Measurements from ENCODE around the gene HBD. TPM values are rescaled to one million over a fixed set of nuclear protein-coding genes. Genes with fewer than 3 reads are reported as not detected.

Gene HBD
- total RNA-seq, 1 experiment from 2014 or later: not detected

DNA sequence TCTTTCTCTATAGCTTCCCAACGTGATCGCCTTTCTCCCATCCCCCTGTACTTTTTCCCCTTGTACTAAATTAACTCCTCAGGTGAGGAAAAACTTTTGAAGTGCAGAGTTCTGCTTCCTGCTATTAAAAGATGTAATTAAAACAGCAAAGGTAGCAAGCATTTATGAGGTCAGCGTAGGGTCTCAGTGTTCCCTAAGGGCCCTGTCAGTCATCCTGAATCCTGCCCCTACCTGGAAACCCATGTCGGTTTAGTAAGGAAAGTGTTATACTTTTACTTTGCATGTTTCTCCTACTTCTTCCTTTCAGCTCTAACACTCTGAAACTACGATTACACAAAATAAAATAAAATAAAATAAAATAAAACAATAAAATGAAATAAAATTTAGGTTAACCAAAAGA, 6.2 kb downstream of the HBD start:
- no peaks in the 10 kb centered on the region for H3K9me3 ChIP-seq (ENCODE audit: low read length)

DNA sequence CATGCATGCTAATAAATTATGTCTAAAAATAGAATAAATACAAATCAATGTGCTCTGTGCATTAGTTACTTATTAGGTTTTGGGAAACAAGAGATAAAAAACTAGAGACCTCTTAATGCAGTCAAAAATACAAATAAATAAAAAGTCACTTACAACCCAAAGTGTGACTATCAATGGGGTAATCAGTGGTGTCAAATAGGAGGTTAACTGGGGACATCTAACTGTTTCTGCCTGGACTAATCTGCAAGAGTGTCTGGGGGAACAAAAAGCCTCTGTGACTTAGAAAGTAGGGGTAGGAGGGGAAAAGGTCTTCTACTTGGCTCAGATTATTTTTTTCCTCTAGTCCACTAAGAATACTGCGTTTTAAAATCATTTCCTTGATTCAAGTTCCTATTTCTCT, 6.6 kb downstream of the HBD start:
- H3K4me1 ChIP-seq (ENCODE audit: low read length): no peaks in the 10 kb centered on the region
- H3K36me3 ChIP-seq (ENCODE audit: insufficient read depth, low read length): no peaks in the 10 kb centered on the region
- H3K4me2 ChIP-seq (ENCODE audit: low read depth, low read length, poor library complexity, severe bottlenecking): no peak overlapping the region
- H3K9me3 ChIP-seq (ENCODE audit: low read length): no peaks in the 10 kb centered on the region
- H3K27ac ChIP-seq (ENCODE audit: low read length): no peak overlapping the region
- H2AFZ ChIP-seq (ENCODE audit: low read length): no peak overlapping the region
- no peak for DNase-seq
- no peaks in the 10 kb centered on the region for H3K79me2 ChIP-seq (ENCODE audit: low read length)
- H3K27me3 ChIP-seq (ENCODE audit: low read length): no peaks in the 10 kb centered on the region
- H3K4me3 ChIP-seq (ENCODE audit: low read length): no peak overlapping the region
- no peaks in the 10 kb centered on the region for H3K9me2 ChIP-seq (replicated peaks; ENCODE audit: insufficient read depth, low read length)
- no peak overlapping the region for H3K9ac ChIP-seq (ENCODE audit: low read length)
- no peaks in the 10 kb centered on the region for H4K20me1 ChIP-seq (ENCODE audit: insufficient read depth, low read depth, low read length)

More for the DNA sequence above, 6.2 kb downstream of the HBD start:
- Histone ChIP-seq H3K36me3 (ENCODE audit: insufficient read depth, low read length) (no peaks in the 10 kb centered on the region), H3K27me3 (ENCODE audit: low read length) (no peaks in the 10 kb centered on the region), H3K4me1 (ENCODE audit: low read length) (no peaks in the 10 kb centered on the region), H3K9me2 (replicated peaks; ENCODE audit: insufficient read depth, low read length) (no peaks in the 10 kb centered on the region), H3K9ac (ENCODE audit: low read length) (no peak overlapping the region), H3K4me2 (ENCODE audit: low read depth, low read length, poor library complexity, severe bottlenecking) (no peak overlapping the region), H3K79me2 (ENCODE audit: low read length) (no peaks in the 10 kb centered on the region), H3K27ac (ENCODE audit: low read length) (no peak overlapping the region), H2AFZ (ENCODE audit: low read length) (no peak overlapping the region), H3K4me3 (ENCODE audit: low read length) (no peak overlapping the region), H4K20me1 (ENCODE audit: insufficient read depth, low read depth, low read length) (no peaks in the 10 kb centered on the region)
- DNase-seq: no peak

DNA sequence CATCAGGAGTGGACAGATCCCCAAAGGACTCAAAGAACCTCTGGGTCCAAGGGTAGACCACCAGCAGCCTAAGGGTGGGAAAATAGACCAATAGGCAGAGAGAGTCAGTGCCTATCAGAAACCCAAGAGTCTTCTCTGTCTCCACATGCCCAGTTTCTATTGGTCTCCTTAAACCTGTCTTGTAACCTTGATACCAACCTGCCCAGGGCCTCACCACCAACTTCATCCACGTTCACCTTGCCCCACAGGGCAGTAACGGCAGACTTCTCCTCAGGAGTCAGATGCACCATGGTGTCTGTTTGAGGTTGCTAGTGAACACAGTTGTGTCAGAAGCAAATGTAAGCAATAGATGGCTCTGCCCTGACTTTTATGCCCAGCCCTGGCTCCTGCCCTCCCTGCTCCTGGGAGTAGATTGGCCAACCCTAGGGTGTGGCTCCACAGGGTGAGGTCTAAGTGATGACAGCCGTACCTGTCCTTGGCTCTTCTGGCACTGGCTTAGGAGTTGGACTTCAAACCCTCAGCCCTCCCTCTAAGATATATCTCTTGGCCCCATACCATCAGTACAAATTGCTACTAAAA, 7.5 kb downstream of the HBD start, which contains the start of gene HBB:
Gene HBB, minus strand, starts transcription at position 340 of the 579 bp plus-strand sequence. Its CDS starts 50 bp downstream, at position 290.
- H3K4me3 ChIP-seq (ENCODE audit: low read length): no peak within 1 kb of the TSS
- H3K27ac ChIP-seq (ENCODE audit: low read length): no peak within 1 kb of the TSS
- no peaks in the 10 kb centered on the region for H4K20me1 ChIP-seq (ENCODE audit: insufficient read depth, low read depth, low read length)
- H3K27me3 ChIP-seq (ENCODE audit: low read length): no peaks in the 10 kb centered on the region
- H3K9ac ChIP-seq (ENCODE audit: low read length): no peak within 1 kb of the TSS
- no peak for DNase-seq
- no peaks in the 10 kb centered on the region for H3K9me3 ChIP-seq (ENCODE audit: low read length)
- no peaks in the 10 kb centered on the region for H3K9me2 ChIP-seq (replicated peaks; ENCODE audit: insufficient read depth, low read length)
- H3K4me1 ChIP-seq (ENCODE audit: low read length): no peaks in the 10 kb centered on the region
- H3K36me3 ChIP-seq (ENCODE audit: insufficient read depth, low read length): no peaks in the 10 kb centered on the region
- H2AFZ ChIP-seq (ENCODE audit: low read length): no peak within 1 kb of the TSS
- H3K79me2 ChIP-seq (ENCODE audit: low read length): no peaks in the 10 kb centered on the region
- no peak within 1 kb of the TSS for H3K4me2 ChIP-seq (ENCODE audit: low read depth, low read length, poor library complexity, severe bottlenecking)

DNA sequence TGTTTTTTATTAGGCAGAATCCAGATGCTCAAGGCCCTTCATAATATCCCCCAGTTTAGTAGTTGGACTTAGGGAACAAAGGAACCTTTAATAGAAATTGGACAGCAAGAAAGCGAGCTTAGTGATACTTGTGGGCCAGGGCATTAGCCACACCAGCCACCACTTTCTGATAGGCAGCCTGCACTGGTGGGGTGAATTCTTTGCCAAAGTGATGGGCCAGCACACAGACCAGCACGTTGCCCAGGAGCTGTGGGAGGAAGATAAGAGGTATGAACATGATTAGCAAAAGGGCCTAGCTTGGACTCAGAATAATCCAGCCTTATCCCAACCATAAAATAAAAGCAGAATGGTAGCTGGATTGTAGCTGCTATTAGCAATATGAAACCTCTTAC, 8.8 kb downstream of the HBD start:
- no peak overlapping the region for H2AFZ ChIP-seq (ENCODE audit: low read length)

DNA sequence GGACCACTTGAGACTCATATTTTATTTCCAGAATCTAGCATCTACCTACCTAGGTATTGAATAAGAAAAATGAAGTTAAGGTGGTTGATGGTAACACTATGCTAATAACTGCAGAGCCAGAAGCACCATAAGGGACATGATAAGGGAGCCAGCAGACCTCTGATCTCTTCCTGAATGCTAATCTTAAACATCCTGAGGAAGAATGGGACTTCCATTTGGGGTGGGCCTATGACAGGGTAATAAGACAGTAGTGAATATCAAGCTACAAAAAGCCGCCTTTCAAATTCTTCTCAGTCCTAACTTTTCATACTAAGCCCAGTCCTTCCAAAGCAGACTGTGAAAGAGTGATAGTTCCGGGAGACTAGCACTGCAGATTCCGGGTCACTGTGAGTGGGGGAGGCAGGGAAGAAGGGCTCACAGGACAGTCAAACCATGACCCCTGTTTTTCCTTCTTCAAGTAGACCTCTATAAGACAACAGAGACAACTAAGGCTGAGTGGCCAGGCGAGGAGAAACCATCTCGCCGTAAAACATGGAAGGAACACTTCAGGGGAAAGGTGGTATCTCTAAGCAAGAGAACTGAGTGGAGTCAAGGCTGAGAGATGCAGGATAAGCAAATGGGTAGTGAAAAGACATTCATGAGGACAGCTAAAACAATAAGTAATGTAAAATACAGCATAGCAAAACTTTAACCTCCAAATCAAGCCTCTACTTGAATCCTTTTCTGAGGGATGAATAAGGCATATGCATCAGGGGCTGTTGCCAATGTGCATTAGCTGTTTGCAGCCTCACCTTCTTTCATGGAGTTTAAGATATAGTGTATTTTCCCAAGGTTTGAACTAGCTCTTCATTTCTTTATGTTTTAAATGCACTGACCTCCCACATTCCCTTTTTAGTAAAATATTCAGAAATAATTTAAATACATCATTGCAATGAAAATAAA, 9.5 kb downstream of the HBD start:
- no peaks in the 10 kb centered on the region for H3K79me2 ChIP-seq (ENCODE audit: low read length)
- H4K20me1 ChIP-seq (ENCODE audit: insufficient read depth, low read depth, low read length): no peaks in the 10 kb centered on the region
- no peaks in the 10 kb centered on the region for H3K9me3 ChIP-seq (ENCODE audit: low read length)
- no peak overlapping the region for H3K4me2 ChIP-seq (ENCODE audit: low read depth, low read length, poor library complexity, severe bottlenecking)
- H3K27ac ChIP-seq (ENCODE audit: low read length): no peak overlapping the region
- no peaks in the 10 kb centered on the region for H3K36me3 ChIP-seq (ENCODE audit: insufficient read depth, low read length)
- H3K9me2 ChIP-seq (replicated peaks; ENCODE audit: insufficient read depth, low read length): no peaks in the 10 kb centered on the region
- H3K4me3 ChIP-seq (ENCODE audit: low read length): no peak overlapping the region
- DNase-seq: no peak
- H3K27me3 ChIP-seq (ENCODE audit: low read length): no peaks in the 10 kb centered on the region
- H2AFZ ChIP-seq (ENCODE audit: low read length): no peak overlapping the region
- no peak overlapping the region for H3K9ac ChIP-seq (ENCODE audit: low read length)
- no peaks in the 10 kb centered on the region for H3K4me1 ChIP-seq (ENCODE audit: low read length)

More for the DNA sequence above, 8.8 kb downstream of the HBD start:
- Histone ChIP-seq H3K9me3 (ENCODE audit: low read length) (no peaks in the 10 kb centered on the region), H3K36me3 (ENCODE audit: insufficient read depth, low read length) (no peaks in the 10 kb centered on the region), H3K4me1 (ENCODE audit: low read length) (no peaks in the 10 kb centered on the region), H3K27me3 (ENCODE audit: low read length) (no peaks in the 10 kb centered on the region), H3K9me2 (replicated peaks; ENCODE audit: insufficient read depth, low read length) (no peaks in the 10 kb centered on the region), H4K20me1 (ENCODE audit: insufficient read depth, low read depth, low read length) (no peaks in the 10 kb centered on the region), H3K4me2 (ENCODE audit: low read depth, low read length, poor library complexity, severe bottlenecking) (no peak overlapping the region), H3K4me3 (ENCODE audit: low read length) (no peak overlapping the region), H3K79me2 (ENCODE audit: low read length) (no peaks in the 10 kb centered on the region), H3K9ac (ENCODE audit: low read length) (no peak overlapping the region), H3K27ac (ENCODE audit: low read length) (no peak overlapping the region)
- DNase-seq: no peak

DNA sequence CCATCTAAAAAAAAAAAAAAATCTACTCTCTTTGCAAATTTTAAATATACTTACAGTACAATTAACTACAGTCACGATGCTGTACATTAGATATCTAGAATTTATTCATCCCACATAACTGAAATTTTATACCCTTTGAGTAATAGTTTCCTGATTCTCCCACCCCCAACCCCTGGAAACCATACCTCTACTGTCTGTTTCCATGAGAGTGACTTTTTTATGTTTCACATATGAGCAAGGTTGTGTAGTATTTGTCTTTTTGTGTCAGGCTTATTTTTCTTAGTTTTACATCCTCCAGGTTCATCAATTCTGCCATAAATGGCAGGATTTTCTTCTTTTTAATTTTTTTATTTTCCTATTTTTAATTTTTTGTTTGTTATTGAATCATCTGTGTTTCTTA, 10.6 kb downstream of the HBD start:
- Histone ChIP-seq H3K9me2 (replicated peaks; ENCODE audit: insufficient read depth, low read length) (no peaks in the 10 kb centered on the region), H2AFZ (ENCODE audit: low read length) (no peak overlapping the region), H3K9me3 (ENCODE audit: low read length) (no peaks in the 10 kb centered on the region), H3K4me1 (ENCODE audit: low read length) (no peaks in the 10 kb centered on the region), H3K36me3 (ENCODE audit: insufficient read depth, low read length) (no peaks in the 10 kb centered on the region), H3K27ac (ENCODE audit: low read length) (no peak overlapping the region), H4K20me1 (ENCODE audit: insufficient read depth, low read depth, low read length) (no peaks in the 10 kb centered on the region), H3K4me2 (ENCODE audit: low read depth, low read length, poor library complexity, severe bottlenecking) (no peak overlapping the region), H3K9ac (ENCODE audit: low read length) (no peak overlapping the region), H3K4me3 (ENCODE audit: low read length) (no peak overlapping the region), H3K27me3 (ENCODE audit: low read length) (no peaks in the 10 kb centered on the region), H3K79me2 (ENCODE audit: low read length) (no peaks in the 10 kb centered on the region)
- no peak for DNase-seq

DNA sequence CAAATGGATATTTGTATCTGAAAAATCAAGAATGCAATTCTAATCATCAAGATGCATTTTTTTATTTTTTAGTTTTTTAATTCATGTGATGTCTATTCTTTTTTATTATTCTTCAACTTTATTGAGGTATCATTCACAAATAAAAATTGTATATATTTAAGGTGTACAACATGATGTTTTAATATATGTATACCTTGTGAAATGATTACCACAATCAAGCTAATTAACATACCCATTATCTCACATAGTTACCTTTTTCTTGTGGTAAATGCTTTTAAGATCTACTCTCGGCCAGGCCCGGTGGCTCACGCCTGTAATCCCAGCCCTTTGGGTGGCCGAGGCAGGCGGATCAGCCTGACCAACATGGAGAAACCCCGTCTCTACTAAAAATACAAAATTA, 11.1 kb downstream of the HBD start:
- Histone ChIP-seq H3K27ac (ENCODE audit: low read length) (no peak overlapping the region), H3K9me3 (ENCODE audit: low read length) (no peaks in the 10 kb centered on the region)

DNA sequence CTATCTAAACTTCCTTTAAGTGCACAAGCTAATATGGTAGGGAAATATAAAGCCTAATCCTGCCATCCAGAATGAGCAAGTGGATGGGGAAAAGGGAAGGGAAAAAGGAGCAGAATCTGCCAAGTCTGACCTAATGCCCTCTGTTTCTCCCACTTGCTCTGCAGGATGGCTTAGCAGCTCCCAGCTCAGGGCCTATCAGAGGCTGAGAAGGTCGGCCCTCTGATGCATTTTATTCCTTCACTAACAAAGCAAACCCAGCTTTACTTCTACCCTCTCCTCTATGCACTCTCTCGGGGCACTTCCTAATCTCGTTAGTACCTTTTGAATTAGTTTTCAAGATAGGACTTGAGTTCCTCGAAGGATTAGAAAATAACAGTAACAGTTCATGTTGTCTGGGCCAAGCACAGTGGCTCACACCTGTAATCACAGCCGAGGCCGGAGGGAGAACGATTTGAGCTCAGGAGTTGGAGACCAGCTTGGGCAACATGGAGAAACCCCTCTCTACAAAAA, 23.9 kb downstream of the HBD start:
- Histone ChIP-seq H3K36me3 (ENCODE audit: insufficient read depth, low read length) (no peaks in the 10 kb centered on the region), H3K27me3 (ENCODE audit: low read length) (no peaks in the 10 kb centered on the region), H4K20me1 (ENCODE audit: insufficient read depth, low read depth, low read length) (no peaks in the 10 kb centered on the region), H3K9me3 (ENCODE audit: low read length) (no peaks in the 10 kb centered on the region), H3K4me2 (ENCODE audit: low read depth, low read length, poor library complexity, severe bottlenecking) (no peak overlapping the region), H3K4me3 (ENCODE audit: low read length) (no peak overlapping the region), H3K27ac (ENCODE audit: low read length) (no peak overlapping the region), H3K79me2 (ENCODE audit: low read length) (no peaks in the 10 kb centered on the region), H3K9me2 (replicated peaks; ENCODE audit: insufficient read depth, low read length) (no peaks in the 10 kb centered on the region), H3K4me1 (ENCODE audit: low read length) (no peaks in the 10 kb centered on the region), H2AFZ (ENCODE audit: low read length) (no peak overlapping the region), H3K9ac (ENCODE audit: low read length) (no peak overlapping the region)
- no peak for DNase-seq

More for the DNA sequence above, 11.1 kb downstream of the HBD start:
- DNase-seq: no peak
- H2AFZ ChIP-seq (ENCODE audit: low read length): no peak overlapping the region
- H3K36me3 ChIP-seq (ENCODE audit: insufficient read depth, low read length): no peaks in the 10 kb centered on the region
- H3K9me2 ChIP-seq (replicated peaks; ENCODE audit: insufficient read depth, low read length): no peaks in the 10 kb centered on the region
- no peaks in the 10 kb centered on the region for H4K20me1 ChIP-seq (ENCODE audit: insufficient read depth, low read depth, low read length)
- H3K4me2 ChIP-seq (ENCODE audit: low read depth, low read length, poor library complexity, severe bottlenecking): no peak overlapping the region
- no peaks in the 10 kb centered on the region for H3K79me2 ChIP-seq (ENCODE audit: low read length)
- H3K4me1 ChIP-seq (ENCODE audit: low read length): no peaks in the 10 kb centered on the region
- no peaks in the 10 kb centered on the region for H3K27me3 ChIP-seq (ENCODE audit: low read length)
- H3K9ac ChIP-seq (ENCODE audit: low read length): no peak overlapping the region
- no peak overlapping the region for H3K4me3 ChIP-seq (ENCODE audit: low read length)
